HG02973 (cell line): ENCODE measurements around the gene TIE1.
A peak's percentile ranks its signal among the peaks of the same experiment; 100 is the strongest.

ENCODE experiments used
- ATAC-seq: cut with Tn5 transposase; IDR thresholded peaks from one replicate; pipeline ENCODE4 v1.9.1; 2021; ENCODE audit warnings: moderate library complexity; ENCODE audit not compliant: unreplicated experiment

Gene TIE1

DNA sequence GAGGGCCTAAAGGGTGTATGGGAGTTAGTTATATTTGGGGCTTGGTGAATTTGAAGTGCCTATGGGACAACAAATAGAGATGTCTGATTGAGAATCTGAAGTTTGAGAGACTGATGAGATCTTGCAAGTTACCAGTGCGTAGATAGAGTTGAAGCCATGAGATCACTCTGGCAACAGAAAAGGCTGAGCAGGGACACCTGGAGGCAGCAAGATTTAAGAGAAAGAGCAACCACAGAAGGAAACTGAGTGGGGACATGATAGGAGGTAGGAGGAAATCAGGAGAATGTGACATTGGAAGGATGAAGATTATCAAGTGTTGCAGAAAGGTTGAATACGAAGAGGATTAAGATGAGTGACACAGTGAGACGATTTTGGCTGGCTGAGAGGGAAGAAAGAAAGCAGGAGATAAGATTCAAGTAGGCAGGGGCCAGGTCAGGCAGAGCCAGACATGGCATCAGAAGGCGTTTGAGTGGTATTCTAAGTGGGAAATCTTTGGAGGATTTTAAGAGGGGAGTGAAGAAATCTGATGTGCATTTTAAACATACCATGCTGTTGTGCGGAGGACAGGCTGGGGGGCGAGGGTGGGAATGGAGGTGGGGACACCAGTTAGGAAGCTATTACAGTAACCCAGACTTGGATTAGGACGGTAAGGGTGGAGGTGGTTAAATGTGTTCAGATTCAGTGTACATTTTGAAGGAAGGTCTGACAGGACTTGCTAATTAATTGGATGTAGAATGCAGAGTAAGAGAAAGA lies 33.8 kb downstream of the TIE1 start:
- no peak for ATAC-seq

- no peak for ATAC-seq
Observed at GRCh38 chr1:43337588-43337987, 36.8 kb downstream of the TIE1 start, which contains the start of gene MPL. Gene MPL (plus strand): TSS chr1:43337818. CDS start chr1:43337849, 31 bp downstream.

- ATAC-seq: no peak
Observed at GRCh38 chr1:43338001-43338400, 37.2 kb downstream of the TIE1 start.

DNA sequence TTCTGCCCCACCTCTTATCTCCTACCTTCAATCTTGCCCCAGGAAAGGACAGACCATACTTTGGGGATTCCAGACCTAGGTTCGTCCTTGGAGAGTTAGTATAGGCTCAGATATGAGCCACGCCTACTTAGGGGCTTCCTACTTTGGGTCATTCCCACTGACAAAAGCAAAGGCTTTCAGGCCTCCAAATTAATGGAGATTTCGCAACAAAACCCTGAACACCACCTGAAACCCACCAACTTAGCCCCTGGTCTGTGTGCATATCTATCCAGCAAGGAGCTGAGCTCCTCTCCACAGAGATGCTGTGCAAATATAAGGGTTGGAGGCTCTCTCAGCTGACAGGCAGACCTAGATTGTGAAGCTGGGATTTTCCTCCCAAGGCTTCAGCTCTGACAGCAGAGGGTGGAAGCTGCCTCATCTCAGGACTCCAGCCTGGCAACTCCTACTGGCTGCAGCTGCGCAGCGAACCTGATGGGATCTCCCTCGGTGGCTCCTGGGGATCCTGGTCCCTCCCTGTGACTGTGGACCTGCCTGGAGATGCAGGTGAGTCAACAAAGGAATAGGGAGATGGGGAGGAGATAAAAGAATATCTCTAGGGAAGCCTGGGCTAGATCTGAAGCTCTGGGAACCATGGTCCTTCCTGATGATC lies 38.9 kb downstream of the TIE1 start:
- no peak for ATAC-seq

- ATAC-seq: no peak
Observed at GRCh38 chr1:43340559-43340958, 39.8 kb downstream of the TIE1 start.

DNA sequence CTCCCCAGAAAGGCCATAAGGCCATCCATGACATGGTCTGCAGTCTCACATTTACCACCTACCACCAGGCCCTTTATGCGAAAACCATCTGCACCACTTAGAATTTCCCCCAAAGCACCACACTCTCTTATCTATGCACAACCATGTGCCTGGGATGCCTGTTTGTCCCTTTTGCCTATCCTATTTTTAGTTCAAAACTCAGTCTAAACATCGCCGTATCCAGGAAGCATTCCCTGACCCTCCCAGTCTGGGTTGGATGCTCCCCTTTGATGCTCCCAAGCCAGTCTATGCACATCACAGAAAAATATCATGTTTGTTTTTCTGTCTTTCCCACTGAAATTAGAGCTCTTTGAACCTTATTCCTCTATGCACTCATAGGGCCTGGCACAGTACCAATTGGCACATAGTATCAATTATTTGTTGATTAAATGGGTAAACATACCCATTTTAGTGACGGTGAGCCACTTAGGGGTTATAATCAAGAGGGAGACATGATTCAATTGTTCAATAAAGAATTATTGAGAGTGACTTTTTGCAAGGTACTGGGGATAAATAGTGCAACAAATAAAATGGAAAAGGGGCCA lies 43.6 kb downstream of the TIE1 start:
- ATAC-seq: no peak

DNA sequence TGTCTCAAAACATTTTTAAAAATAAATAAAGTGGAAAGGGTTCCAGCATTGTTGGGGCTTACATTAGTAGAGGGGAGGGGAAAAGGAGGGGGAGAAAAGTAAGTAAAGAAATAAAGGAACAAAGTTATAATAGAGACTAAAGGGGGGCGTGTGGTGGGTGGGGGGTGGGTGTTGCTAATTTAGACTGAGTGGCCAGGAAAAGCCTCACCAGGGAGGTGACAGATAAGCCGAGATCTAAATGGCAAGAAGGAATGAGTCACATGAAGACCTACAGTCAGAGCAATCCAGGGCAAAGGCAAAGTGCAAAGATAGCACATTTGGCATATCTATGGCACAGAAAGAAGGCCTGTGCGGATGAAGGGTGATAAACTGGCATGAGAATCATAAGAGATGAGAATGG lies 44.3 kb downstream of the TIE1 start:
- ATAC-seq: no peak

DNA sequence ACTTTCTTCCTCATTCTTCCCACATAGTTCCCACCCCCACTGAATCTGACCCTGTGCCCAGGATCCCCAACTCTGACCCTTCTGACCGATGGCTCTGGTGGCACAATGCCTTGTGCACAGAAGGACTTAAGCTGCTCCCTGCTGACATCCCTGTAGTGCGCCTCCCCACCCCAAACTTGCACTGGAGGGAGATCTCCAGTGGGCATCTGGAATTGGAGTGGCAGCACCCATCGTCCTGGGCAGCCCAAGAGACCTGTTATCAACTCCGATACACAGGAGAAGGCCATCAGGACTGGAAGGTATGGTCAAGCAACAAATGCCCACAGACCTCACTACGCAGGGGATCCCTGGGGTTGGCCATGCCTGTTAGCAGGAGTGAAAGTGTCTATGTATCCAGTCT lies 45.9 kb downstream of the TIE1 start:
- ATAC-seq: no peak

- no peak for ATAC-seq
Observed at GRCh38 chr1:43348343-43348808, 47.6 kb downstream of the TIE1 start.

GRCh38 chr1:43348809-43349593 lies 48.2 kb downstream of the TIE1 start:
- ATAC-seq: no peak

DNA sequence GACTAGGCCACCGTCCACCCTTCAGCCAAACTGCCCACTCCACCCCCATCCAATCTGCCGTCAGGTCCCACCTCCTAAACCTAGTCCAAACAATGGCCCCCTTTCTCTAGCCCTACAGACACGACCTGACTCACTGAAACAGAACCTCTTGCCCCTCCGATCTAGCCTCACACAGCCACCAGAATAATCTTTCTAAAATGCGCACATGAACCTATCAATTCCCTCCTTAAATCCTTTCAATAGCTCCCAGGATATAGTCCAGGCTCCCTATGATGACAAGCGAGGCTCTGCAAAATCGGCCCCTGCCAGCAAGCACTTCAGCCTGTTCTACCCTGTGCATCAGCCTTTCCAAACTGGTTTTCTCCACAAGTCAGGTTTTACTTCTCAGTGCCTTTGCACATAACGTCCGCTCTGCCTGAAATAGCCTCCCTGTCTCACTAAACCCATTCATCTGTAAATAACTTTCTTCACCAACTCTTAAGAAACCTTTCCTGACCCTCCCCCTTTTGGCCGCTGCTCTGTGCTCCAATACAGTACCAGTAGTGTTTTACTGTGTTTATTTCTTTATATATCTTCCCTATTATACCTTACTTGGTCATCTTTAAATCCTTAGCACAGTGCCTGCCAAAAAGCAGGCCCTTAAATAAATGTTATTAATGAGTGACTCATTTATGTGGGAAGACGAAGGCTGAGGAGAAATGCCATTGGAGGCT lies 49.0 kb downstream of the TIE1 start:
- no peak for ATAC-seq

GRCh38 chr1:43350976-43351375 lies 50.2 kb downstream of the TIE1 start:
- ATAC-seq: no peak

- no peak for ATAC-seq
Observed at GRCh38 chr1:43351421-43352350, 50.9 kb downstream of the TIE1 start.

DNA sequence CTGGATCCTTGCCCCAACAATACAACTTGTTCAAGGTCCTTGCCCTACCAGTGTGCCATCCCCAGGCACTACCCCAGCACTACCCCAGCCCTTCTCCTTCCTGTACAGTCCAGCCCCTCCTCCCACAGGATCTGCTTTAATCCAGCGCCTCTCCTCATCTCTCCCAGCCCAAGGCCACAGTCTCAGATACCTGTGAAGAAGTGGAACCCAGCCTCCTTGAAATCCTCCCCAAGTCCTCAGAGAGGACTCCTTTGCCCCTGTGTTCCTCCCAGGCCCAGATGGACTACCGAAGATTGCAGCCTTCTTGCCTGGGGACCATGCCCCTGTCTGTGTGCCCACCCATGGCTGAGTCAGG lies 51.5 kb downstream of the TIE1 start:
- no peak for ATAC-seq

- no peak for ATAC-seq
Observed at GRCh38 chr1:43352881-43353280, 52.1 kb downstream of the TIE1 start.

DNA sequence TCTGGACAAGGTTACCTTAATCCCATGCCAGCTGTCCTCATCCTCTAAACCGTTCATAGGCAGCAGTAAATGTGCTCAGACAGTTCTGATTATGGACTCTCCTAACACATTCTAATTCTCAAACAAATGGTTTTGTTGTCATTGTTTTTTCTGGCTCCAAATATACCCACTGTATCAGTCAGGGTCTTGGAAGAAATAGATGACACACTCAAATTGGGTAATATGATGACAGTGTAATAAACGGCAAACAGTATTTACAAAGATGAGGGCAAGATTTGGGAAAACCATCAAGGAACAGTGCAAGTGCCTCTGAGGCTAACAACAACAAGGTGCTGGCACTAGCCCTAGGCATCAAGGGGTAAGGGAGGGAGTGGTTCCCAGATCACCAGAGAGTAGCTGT lies 53.7 kb downstream of the TIE1 start:
- ATAC-seq: no peak

DNA sequence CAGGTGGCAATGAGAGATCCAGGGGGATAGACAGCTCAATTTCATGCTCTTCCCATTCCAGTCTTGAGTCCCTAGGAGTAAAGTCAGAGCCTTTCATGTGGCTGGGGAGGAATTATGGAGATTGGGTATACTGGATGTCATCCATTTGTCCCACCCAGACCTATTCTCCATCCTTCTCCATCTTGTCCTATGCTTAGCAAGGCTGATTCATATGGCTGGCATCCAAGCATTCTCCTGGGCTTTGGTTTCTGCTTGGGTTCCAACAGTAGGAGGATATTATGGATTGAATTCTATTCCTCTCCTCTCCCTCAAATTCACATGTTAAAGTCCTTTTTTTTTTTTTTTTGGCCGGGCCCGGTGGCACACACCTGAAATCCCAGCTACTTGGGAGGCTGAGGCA lies 54.2 kb downstream of the TIE1 start:
- ATAC-seq: no peak

DNA sequence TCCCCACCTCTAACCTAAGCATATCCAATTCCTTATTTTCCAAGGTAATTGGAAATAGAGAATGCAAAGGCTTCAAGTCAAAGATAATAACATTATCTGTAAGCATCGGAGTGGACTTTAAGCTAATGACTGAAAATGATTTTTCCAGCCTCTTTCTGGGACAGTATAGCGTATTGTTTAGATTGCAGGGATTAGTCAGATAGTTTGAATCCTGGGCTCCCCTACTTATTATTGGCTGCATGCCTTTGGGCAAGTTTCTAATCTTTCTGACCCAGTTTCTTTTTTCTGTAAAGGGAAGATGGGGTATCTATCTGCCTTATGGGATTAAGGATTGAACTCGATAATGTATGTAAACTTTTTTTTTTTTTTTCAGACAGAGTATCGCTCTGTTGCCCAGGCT lies 56.5 kb downstream of the TIE1 start:
- no peak for ATAC-seq

- ATAC-seq: peak; percentile 13
Observed at GRCh38 chr1:43358121-43358745, 57.5 kb downstream of the TIE1 start.
